ENCODE data around the gene CPLANE2. TPM values are rescaled to one million over a fixed set of nuclear protein-coding genes. Genes with fewer than 3 reads are reported as not detected.

CPLANE2 gene
- total RNA-seq, 3 donors from 2014 or later (not counting 1 experiment from before 2014, with no cell fraction given) = 7.6 to 10.8 (median 8.3) TPM

DNA sequence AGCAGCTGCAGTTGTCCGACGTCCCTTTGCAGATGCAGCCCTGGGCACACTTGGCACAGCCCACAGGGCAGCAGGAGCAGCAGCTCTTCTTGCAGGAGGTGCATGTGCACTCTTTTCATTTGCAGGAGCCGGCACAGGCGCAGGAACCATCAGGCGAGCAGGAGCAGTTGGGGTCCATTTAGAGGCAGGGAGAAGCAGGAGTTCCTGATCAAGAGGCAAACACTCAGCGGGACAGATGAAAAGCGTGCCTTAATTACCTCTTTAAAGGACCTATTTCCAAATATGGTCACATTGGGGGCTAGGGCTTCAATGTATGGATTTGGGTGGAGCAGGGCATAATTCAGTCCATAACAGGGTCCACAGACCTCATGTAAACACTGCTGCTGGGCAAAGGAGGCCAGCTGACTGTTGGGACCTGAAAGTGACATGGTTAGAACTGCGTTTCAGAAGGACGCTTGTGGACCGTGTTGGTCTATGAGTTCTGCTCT, 4.3 kb upstream of the CPLANE2 start:
- ATAC-seq (no peak), DNase-seq (no peak)
- no peaks in the 10 kb centered on the region for H3K27me3 ChIP-seq (ENCODE audit: control insufficient read depth, insufficient read depth, low read length)
- peaks cover 11 to 21% of the 10 kb centered on the region in 2 donors for H3K4me1 Mint-ChIP-seq
- no peaks in the 10 kb centered on the region for H3K9me3 Mint-ChIP-seq
- H3K9me3 ChIP-seq (ENCODE audit: control insufficient read depth, insufficient read depth, low read length) = no peaks in the 10 kb centered on the region
- TF ChIP-seq, protein P1, sequence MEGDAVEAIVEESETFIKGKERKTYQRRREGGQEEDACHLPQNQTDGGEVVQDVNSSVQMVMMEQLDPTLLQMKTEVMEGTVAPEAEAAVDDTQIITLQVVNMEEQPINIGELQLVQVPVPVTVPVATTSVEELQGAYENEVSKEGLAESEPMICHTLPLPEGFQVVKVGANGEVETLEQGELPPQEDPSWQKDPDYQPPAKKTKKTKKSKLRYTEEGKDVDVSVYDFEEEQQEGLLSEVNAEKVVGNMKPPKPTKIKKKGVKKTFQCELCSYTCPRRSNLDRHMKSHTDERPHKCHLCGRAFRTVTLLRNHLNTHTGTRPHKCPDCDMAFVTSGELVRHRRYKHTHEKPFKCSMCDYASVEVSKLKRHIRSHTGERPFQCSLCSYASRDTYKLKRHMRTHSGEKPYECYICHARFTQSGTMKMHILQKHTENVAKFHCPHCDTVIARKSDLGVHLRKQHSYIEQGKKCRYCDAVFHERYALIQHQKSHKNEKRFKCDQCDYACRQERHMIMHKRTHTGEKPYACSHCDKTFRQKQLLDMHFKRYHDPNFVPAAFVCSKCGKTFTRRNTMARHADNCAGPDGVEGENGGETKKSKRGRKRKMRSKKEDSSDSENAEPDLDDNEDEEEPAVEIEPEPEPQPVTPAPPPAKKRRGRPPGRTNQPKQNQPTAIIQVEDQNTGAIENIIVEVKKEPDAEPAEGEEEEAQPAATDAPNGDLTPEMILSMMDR (IDR thresholded peaks at IDR 0.05) = no peak
- H3K27ac ChIP-seq (ENCODE audit: low read length) = no peak overlapping the region
- H3K36me3 ChIP-seq (ENCODE audit: control insufficient read depth, insufficient read depth, low read length) = no peaks in the 10 kb centered on the region
- H3K36me3 Mint-ChIP-seq = no peaks in the 10 kb centered on the region
- intact Hi-C loops (cut with micrococcal nuclease) = no loop called here
- H3K4me3 Mint-ChIP-seq = no peak overlapping the region
- no peak overlapping the region for H3K27ac Mint-ChIP-seq
- H3K27me3 Mint-ChIP-seq (ENCODE audit: low read depth in 2 of 2) = no peaks in the 10 kb centered on the region
- WGBS (ENCODE audit: insufficient coverage) = 84% methylated on average over 10 of the region's 10 CpGs
- no peak overlapping the region for H3K4me3 ChIP-seq (ENCODE audit: low read length)
- H3K4me1 ChIP-seq (ENCODE audit: control insufficient read depth, insufficient read depth, low read length) = peaks cover 25% of the 10 kb centered on the region

DNA sequence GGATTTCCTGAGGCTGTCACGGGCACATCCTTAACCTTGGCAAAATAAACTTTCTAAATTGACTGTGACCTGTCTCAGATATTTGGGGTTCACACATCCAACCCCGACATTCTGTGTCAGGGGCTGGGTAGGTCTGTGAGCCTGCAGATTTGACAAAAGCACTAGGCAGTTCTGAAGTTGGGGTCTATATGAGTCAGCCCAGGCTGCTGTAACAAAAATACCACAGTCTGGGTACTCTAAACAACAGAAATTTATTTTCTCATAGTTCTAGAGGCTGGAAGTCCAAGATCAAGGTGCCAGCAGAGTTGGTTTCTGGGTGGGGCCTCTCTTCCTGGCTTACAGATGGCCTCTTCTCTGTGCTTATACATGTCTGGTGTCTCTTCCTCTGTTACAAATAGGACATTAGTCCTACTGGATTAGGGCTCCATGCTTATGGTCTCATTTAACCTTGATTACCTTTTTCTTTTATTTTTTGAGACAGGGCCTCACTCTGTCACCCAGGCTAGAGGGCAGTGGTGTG, 3.0 kb upstream of the CPLANE2 start:
- Histone ChIP-seq H3K9me3 (ENCODE audit: control insufficient read depth, insufficient read depth, low read length) (no peaks in the 10 kb centered on the region), H3K27ac (ENCODE audit: low read length) (no peak overlapping the region), H3K36me3 (ENCODE audit: control insufficient read depth, insufficient read depth, low read length) (no peaks in the 10 kb centered on the region), H3K4me3 (ENCODE audit: low read length) (no peak overlapping the region), H3K4me1 (ENCODE audit: control insufficient read depth, insufficient read depth, low read length) (peaks cover 30% of the 10 kb centered on the region), H3K27me3 (ENCODE audit: control insufficient read depth, insufficient read depth, low read length) (no peaks in the 10 kb centered on the region)
- TF ChIP-seq, protein P1 (IDR thresholded peaks at IDR 0.05) = no peak
- Mint-ChIP-seq H3K9me3 (no peaks in the 10 kb centered on the region), H3K4me1 (peaks cover 15 to 30% of the 10 kb centered on the region in 2 donors), H3K27me3 (ENCODE audit: low read depth in 2 of 2) (no peaks in the 10 kb centered on the region), H3K36me3 (no peaks in the 10 kb centered on the region), H3K4me3 (no peak overlapping the region), H3K27ac (peak overlapping the region in 1 of 2 donors; percentile 42)
- no peak for ATAC-seq
- DNase-seq = no peak
- WGBS (ENCODE audit: insufficient coverage) = 88% methylated on average over 2 of the region's 2 CpGs
- intact Hi-C loops (cut with micrococcal nuclease) = no loop called here

DNA sequence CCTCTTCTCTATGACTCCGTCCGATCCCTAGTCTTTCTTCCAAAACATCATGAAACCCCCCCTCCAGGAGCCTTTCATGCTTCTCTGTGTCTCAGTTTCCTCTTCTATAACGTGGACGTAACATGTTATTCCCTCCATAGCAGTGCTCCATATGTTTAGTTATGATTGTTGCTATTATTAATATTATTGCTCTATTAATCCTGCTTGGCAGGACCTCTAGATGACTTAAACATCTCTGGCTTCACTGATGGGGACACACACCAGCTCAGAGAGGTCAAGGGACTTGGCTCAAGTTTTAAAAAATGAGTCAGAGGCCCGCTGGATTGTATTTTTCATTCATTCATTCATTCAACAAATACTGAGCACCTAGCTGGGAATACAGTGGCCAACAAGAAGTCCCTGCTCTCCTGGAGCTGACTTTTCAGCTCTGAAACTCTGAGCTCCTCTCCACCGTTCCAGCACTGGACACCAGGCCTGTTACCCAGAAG, 404 bp upstream of the CPLANE2 start:
- intact Hi-C loops (cut with micrococcal nuclease) = loop anchor here (2.0 kb wide), 1 partner anchor 31 kb away; no protein-coding TSS in a partner anchor
- Histone ChIP-seq H3K27ac (ENCODE audit: low read length) (peak overlapping the region; percentile 88), H3K36me3 (ENCODE audit: control insufficient read depth, insufficient read depth, low read length) (no peaks in the 10 kb centered on the region), H3K27me3 (ENCODE audit: control insufficient read depth, insufficient read depth, low read length) (no peaks in the 10 kb centered on the region), H3K4me3 (ENCODE audit: low read length) (peak overlapping the region; percentile 97), H3K9me3 (ENCODE audit: control insufficient read depth, insufficient read depth, low read length) (no peaks in the 10 kb centered on the region), H3K4me1 (ENCODE audit: control insufficient read depth, insufficient read depth, low read length) (peaks cover 24% of the 10 kb centered on the region)
- no peak for DNase-seq
- WGBS (ENCODE audit: insufficient coverage) = 51% methylated on average over 4 of the region's 6 CpGs
- H3K36me3 Mint-ChIP-seq = no peaks in the 10 kb centered on the region
- peak overlapping the region; percentile 94 for H3K4me3 Mint-ChIP-seq
- ATAC-seq = no peak
- H3K9me3 Mint-ChIP-seq = no peaks in the 10 kb centered on the region
- no peaks in the 10 kb centered on the region for H3K27me3 Mint-ChIP-seq (ENCODE audit: low read depth in 2 of 2)
- H3K27ac Mint-ChIP-seq = peak overlapping the region; percentile 92 to 94
- TF ChIP-seq, protein P1 (IDR thresholded peaks at IDR 0.05) = no peak
- peaks cover 15 to 28% of the 10 kb centered on the region in 2 donors for H3K4me1 Mint-ChIP-seq
